HEK293T (cell line): ENCODE measurements around the gene HDAC10.

ENCODE experiments used
- BHLHE40 ChIP-seq: fragments of 450-650 bp; IDR thresholded peaks from 2 replicates; pipeline ENCODE4 v1.6.1; 2016; ENCODE audit warnings: mild to moderate bottlenecking, moderate library complexity, borderline replicate concordance
- ELF4 ChIP-seq: fragments of 450-650 bp; IDR thresholded peaks from 2 replicates; pipeline ENCODE4 v1.6.1; 2017; ENCODE audit warnings: antibody characterized with exemption
- FOXA1 ChIP-seq: fragments of 450-650 bp; IDR thresholded peaks from 2 replicates; pipeline ENCODE4 v1.6.1; 2016; ENCODE audit warnings: mild to moderate bottlenecking
- FOXK2 ChIP-seq: fragments of 450-650 bp; IDR thresholded peaks from 2 replicates; pipeline ENCODE4 v1.6.1; 2016; ENCODE audit warnings: mild to moderate bottlenecking
- FOXM1 ChIP-seq: fragments of 450-650 bp; IDR thresholded peaks from 2 replicates; pipeline ENCODE4 v1.6.1; 2017; ENCODE audit warnings: mild to moderate bottlenecking, borderline replicate concordance
- L3MBTL2 ChIP-seq: fragments of 450-650 bp; conservative IDR thresholded peaks from 2 replicates; pipeline ENCODE4 v1.6.1; 2016; ENCODE audit warnings: mild to moderate bottlenecking
- NFRKB ChIP-seq: fragments of 450-650 bp; IDR thresholded peaks from 2 replicates; pipeline ENCODE4 v1.6.1; 2016; ENCODE audit warnings: mild to moderate bottlenecking, moderate library complexity
- SP1 ChIP-seq: fragments of 450-650 bp; IDR thresholded peaks from 2 replicates; pipeline ENCODE4 v1.6.1; 2017
- SUZ12 ChIP-seq: fragments of 450-650 bp; IDR thresholded peaks from 2 replicates; pipeline ENCODE4 v1.6.1; 2016; ENCODE audit warnings: mild to moderate bottlenecking
- TARDBP ChIP-seq: fragments of 450-650 bp; IDR thresholded peaks from 2 replicates; pipeline ENCODE4 v1.6.1; 2016
- ZNF384 ChIP-seq: fragments of 450-650 bp; IDR thresholded peaks from 2 replicates; pipeline ENCODE4 v1.6.1; 2016
- TF ChIP-seq, protein P1 (sequence below): fragments of 450-650 bp; IDR thresholded peaks from 2 replicates; pipeline ENCODE4 v1.6.1; 2016

- TF ChIP-seq BHLHE40: no peak
- no peak for TF ChIP-seq ELF4
- no peak for TF ChIP-seq FOXK2
- TF ChIP-seq FOXA1: no peak
- TF ChIP-seq, protein P1, sequence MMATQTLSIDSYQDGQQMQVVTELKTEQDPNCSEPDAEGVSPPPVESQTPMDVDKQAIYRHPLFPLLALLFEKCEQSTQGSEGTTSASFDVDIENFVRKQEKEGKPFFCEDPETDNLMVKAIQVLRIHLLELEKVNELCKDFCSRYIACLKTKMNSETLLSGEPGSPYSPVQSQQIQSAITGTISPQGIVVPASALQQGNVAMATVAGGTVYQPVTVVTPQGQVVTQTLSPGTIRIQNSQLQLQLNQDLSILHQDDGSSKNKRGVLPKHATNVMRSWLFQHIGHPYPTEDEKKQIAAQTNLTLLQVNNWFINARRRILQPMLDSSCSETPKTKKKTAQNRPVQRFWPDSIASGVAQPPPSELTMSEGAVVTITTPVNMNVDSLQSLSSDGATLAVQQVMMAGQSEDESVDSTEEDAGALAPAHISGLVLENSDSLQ: no peak
- no peak for TF ChIP-seq SP1
- TF ChIP-seq TARDBP: no peak
- no peak for TF ChIP-seq NFRKB
- no peak for TF ChIP-seq FOXM1
- no peak for TF ChIP-seq L3MBTL2
- no peak for TF ChIP-seq SUZ12
- no peak for TF ChIP-seq ZNF384
Measured at GRCh38 chr22:50261615-50262459, 10.8 kb upstream of the HDAC10 start, which contains the start of gene MAPK12.
